VCaP (cell line): Measurements from ENCODE around the gene HPGD.

Experiments used
- H3K27ac ChIP-seq: fragments of 450-650 bp; 2 replicates; pipeline ENCODE4 v1.5.1; 2017
- TF ChIP-seq, protein P1 (sequence below): fragments of 450-650 bp; conservative IDR thresholded peaks from 2 replicates; pipeline ENCODE4 v1.5.1; 2017; ENCODE audit warnings: mild to moderate bottlenecking, moderate library complexity

HPGD gene

DNA sequence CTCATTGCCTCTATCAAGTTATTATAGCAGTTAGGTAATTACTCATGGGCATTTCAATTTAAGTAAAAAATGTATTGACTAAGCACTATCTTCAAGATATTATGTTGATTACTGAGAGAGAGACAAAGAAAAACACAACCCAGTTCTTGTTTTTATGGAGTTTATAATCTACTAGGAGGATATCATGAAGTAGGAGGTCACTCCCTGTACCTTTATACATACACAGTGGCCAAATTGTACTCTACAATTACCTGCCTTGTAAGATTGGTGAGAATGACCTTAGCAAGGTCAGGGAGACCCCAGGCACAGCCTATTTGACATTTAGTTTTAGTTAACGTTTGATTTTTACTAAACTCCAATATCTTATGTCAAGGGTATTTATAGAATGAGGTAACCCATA lies 5.5 kb downstream of the HPGD start:
- TF ChIP-seq, protein P1, sequence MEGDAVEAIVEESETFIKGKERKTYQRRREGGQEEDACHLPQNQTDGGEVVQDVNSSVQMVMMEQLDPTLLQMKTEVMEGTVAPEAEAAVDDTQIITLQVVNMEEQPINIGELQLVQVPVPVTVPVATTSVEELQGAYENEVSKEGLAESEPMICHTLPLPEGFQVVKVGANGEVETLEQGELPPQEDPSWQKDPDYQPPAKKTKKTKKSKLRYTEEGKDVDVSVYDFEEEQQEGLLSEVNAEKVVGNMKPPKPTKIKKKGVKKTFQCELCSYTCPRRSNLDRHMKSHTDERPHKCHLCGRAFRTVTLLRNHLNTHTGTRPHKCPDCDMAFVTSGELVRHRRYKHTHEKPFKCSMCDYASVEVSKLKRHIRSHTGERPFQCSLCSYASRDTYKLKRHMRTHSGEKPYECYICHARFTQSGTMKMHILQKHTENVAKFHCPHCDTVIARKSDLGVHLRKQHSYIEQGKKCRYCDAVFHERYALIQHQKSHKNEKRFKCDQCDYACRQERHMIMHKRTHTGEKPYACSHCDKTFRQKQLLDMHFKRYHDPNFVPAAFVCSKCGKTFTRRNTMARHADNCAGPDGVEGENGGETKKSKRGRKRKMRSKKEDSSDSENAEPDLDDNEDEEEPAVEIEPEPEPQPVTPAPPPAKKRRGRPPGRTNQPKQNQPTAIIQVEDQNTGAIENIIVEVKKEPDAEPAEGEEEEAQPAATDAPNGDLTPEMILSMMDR, result no peak

GRCh38 chr4:174516345-174516744 lies 5.9 kb downstream of the HPGD start:
- no peak overlapping the region for H3K27ac ChIP-seq
- TF ChIP-seq, protein P1, result no peak

More for the DNA sequence above, 5.5 kb downstream of the HPGD start:
- no peak overlapping the region for H3K27ac ChIP-seq

- TF ChIP-seq, protein P1, result no peak
- peak overlapping the region; percentile 20; the same call in 1 of the 2 replicates for H3K27ac ChIP-seq
Observed at GRCh38 chr4:174512745-174513144, 9.5 kb downstream of the HPGD start.

GRCh38 chr4:174505892-174506291 lies 16.4 kb downstream of the HPGD start:
- peak overlapping the region; percentile 68 for H3K27ac ChIP-seq
- TF ChIP-seq, protein P1, result no peak

- peak overlapping the region; percentile 68 for H3K27ac ChIP-seq
- TF ChIP-seq, protein P1, result no peak
Observed at GRCh38 chr4:174505007-174505406, 17.3 kb downstream of the HPGD start.

GRCh38 chr4:174503079-174503715 lies 19.1 kb downstream of the HPGD start:
- TF ChIP-seq, protein P1, result no peak

DNA sequence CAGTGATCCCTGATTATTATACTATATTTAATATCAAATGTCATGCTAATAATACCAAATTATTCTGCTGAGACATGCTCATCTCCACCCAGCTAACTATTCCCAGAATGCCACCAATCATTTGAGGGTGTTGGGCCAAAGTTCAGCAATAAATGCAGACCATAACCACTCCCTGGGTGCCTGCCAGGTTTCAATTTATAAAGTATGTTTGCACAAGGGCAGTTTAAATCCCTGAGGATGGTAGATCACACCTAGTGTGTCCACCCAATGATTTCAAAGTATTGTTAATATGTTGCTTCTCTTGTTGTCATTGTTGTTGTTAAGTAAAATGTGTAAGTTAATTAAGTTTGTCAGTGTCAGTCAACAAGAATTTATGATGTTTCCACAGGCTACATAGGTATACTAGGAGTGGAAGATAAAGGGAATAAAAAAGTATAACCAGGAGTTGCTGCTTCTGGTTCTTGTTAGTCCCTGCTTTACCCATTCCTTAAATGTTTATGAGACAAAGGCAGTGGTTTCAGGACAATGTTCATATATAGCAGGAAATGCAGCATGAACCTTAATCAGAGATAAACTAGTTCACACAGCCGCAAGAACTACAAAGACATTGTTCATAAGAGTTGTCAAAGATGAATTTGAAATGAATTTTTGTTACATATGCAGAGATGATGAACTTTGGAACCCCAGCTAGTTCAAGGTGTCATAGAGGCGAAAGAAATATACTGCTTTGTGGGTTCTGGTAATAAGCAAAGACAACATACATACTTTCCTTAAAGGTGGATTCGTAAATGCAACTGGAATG lies 25.5 kb downstream of the HPGD start:
- H3K27ac ChIP-seq, result peak overlapping the region; percentile 49
- TF ChIP-seq, protein P1, result no peak

More at GRCh38 chr4:174503079-174503715, 19.1 kb downstream of the HPGD start:
- H3K27ac ChIP-seq, result no peak overlapping the region; the same call in 1 of the 2 replicates
